Activated T-helper 17 cell treated with anti-CD3 and anti-CD28 coated beads, Interleukin-2, amount 50 U/mL, for 72 hours (primary cell): ENCODE data around the gene RAB8A. TPM values are rescaled to one million over a fixed set of nuclear protein-coding genes. Genes with fewer than 3 reads are reported as not detected.
A peak's percentile ranks its signal among the peaks of the same experiment; 100 is the strongest.
"Not testable (repeated sequence)": the region's sequence is repeated elsewhere in the genome, so short reads cannot be mapped to it uniquely, and the experiment has no call there.

ENCODE experiments used
- ATAC-seq: fragments of 150-1000 bp; cut with Tn5 transposase; replicated peaks from 2 replicates; pipeline ENCODE4 v1.10.0; 2021; ENCODE audit warnings: mild to moderate bottlenecking, moderate library complexity
- H3K27ac Mint-ChIP-seq: one replicate; pipeline ENCODE4 v1.8.0; 2022; ENCODE audit warnings: mixed read lengths
- H3K27me3 Mint-ChIP-seq: one replicate; pipeline ENCODE4 v1.8.0; 2022; ENCODE audit warnings: mixed read lengths
- H3K36me3 Mint-ChIP-seq: one replicate; pipeline ENCODE4 v1.8.0; 2022; ENCODE audit warnings: low read depth, mild to moderate bottlenecking, mixed read lengths
- H3K4me1 Mint-ChIP-seq: one replicate; pipeline ENCODE4 v1.8.0; 2022; ENCODE audit warnings: mixed read lengths
- H3K4me3 Mint-ChIP-seq: one replicate; pipeline ENCODE4 v1.8.0; 2022; ENCODE audit warnings: mild to moderate bottlenecking, mixed read lengths
- H3K9me3 Mint-ChIP-seq: one replicate; pipeline ENCODE4 v1.8.0; 2022; ENCODE audit warnings: mixed read lengths
- total RNA-seq, 2 donors: library from RNA; stranded (reverse); gene quantifications; one replicate each; pipeline ENCODE4 v1.2.3, GENCODE V29; 2022

Gene RAB8A
- total RNA-seq, 2 donors from 2014 or later: 140 to 212 TPM

GRCh38 chr19:16091546-16092475 lies 19.9 kb upstream of the RAB8A start:
- Mint-ChIP-seq H3K9me3 (no peaks in the 10 kb centered on the region), H3K27me3 (no peaks in the 10 kb centered on the region), H3K4me3 (no peak overlapping the region), H3K27ac (peak overlapping the region; percentile 17), H3K36me3 (peaks cover 100% of the 10 kb centered on the region), H3K4me1 (peaks cover 8% of the 10 kb centered on the region)
- ATAC-seq: no peak

- Mint-ChIP-seq H3K27ac (peak overlapping the region; percentile 78), H3K36me3 (peaks cover 100% of the 10 kb centered on the region), H3K27me3 (no peaks in the 10 kb centered on the region), H3K9me3 (no peaks in the 10 kb centered on the region), H3K4me1 (peaks cover 8% of the 10 kb centered on the region), H3K4me3 (peak overlapping the region; percentile 55)
- no peak for ATAC-seq
Measured at GRCh38 chr19:16094360-16095070, 17.2 kb upstream of the RAB8A start.

- H3K36me3 Mint-ChIP-seq: peaks cover 100% of the 10 kb centered on the region
- peak overlapping the region; percentile 55 for H3K4me3 Mint-ChIP-seq
- no peaks in the 10 kb centered on the region for H3K27me3 Mint-ChIP-seq
- ATAC-seq: peak; percentile 85
- H3K27ac Mint-ChIP-seq: peak overlapping the region; percentile 78
- H3K4me1 Mint-ChIP-seq: peaks cover 8% of the 10 kb centered on the region
- no peaks in the 10 kb centered on the region for H3K9me3 Mint-ChIP-seq
Measured at GRCh38 chr19:16095071-16095571, 16.6 kb upstream of the RAB8A start.

- H3K4me3 Mint-ChIP-seq: peak overlapping the region; percentile 27
- ATAC-seq: no peak
- H3K4me1 Mint-ChIP-seq: peaks cover 8% of the 10 kb centered on the region
- H3K9me3 Mint-ChIP-seq: no peaks in the 10 kb centered on the region
- H3K27me3 Mint-ChIP-seq: no peaks in the 10 kb centered on the region
- peak overlapping the region; percentile 58 for H3K27ac Mint-ChIP-seq
- peaks cover 100% of the 10 kb centered on the region for H3K36me3 Mint-ChIP-seq
Measured at GRCh38 chr19:16096280-16096855, 15.3 kb upstream of the RAB8A start.

- Mint-ChIP-seq H3K4me3 (no peak overlapping the region), H3K27me3 (no peaks in the 10 kb centered on the region), H3K36me3 (peaks cover 100% of the 10 kb centered on the region), H3K4me1 (peaks cover 8% of the 10 kb centered on the region), H3K9me3 (no peaks in the 10 kb centered on the region), H3K27ac (peak overlapping the region; percentile 69)
- no peak for ATAC-seq
Measured at GRCh38 chr19:16098416-16098768, 13.3 kb upstream of the RAB8A start.

GRCh38 chr19:16098821-16099220 lies 12.9 kb upstream of the RAB8A start:
- Mint-ChIP-seq H3K27ac (no peak overlapping the region), H3K4me1 (peaks cover 8% of the 10 kb centered on the region), H3K27me3 (no peaks in the 10 kb centered on the region), H3K36me3 (peaks cover 100% of the 10 kb centered on the region), H3K4me3 (no peak overlapping the region), H3K9me3 (no peaks in the 10 kb centered on the region)
- ATAC-seq: no peak

- Mint-ChIP-seq H3K36me3 (peaks cover 99% of the 10 kb centered on the region), H3K27ac (peak overlapping the region; percentile 56)
- H3K4me3 Mint-ChIP-seq, H3K27me3 Mint-ChIP-seq, H3K4me1 Mint-ChIP-seq, H3K9me3 Mint-ChIP-seq, ATAC-seq: not testable (repeated sequence)
Measured at GRCh38 chr19:16099314-16099965, 12.2 kb upstream of the RAB8A start.

- H3K4me1 Mint-ChIP-seq: peaks cover under 1% of the 10 kb centered on the region
- ATAC-seq: no peak
- no peak overlapping the region for H3K27ac Mint-ChIP-seq
- H3K36me3 Mint-ChIP-seq: peaks cover 98% of the 10 kb centered on the region
- no peaks in the 10 kb centered on the region for H3K27me3 Mint-ChIP-seq
- H3K4me3 Mint-ChIP-seq: no peak overlapping the region
- no peaks in the 10 kb centered on the region for H3K9me3 Mint-ChIP-seq
Measured at GRCh38 chr19:16100524-16100923, 11.2 kb upstream of the RAB8A start.

GRCh38 chr19:16104722-16105121 lies 7.0 kb upstream of the RAB8A start:
- Mint-ChIP-seq H3K27ac (no peak overlapping the region), H3K4me3 (no peak overlapping the region), H3K27me3 (no peaks in the 10 kb centered on the region), H3K4me1 (no peaks in the 10 kb centered on the region), H3K9me3 (no peaks in the 10 kb centered on the region), H3K36me3 (peaks cover 56% of the 10 kb centered on the region)
- no peak for ATAC-seq

- H3K4me1 Mint-ChIP-seq: no peaks in the 10 kb centered on the region
- peak overlapping the region; percentile 44 for H3K27ac Mint-ChIP-seq
- peaks cover 44% of the 10 kb centered on the region for H3K36me3 Mint-ChIP-seq
- H3K27me3 Mint-ChIP-seq: no peaks in the 10 kb centered on the region
- no peak overlapping the region for H3K4me3 Mint-ChIP-seq
- ATAC-seq: peak; percentile 62
- H3K9me3 Mint-ChIP-seq: no peaks in the 10 kb centered on the region
Measured at GRCh38 chr19:16106121-16106520, 5.6 kb upstream of the RAB8A start.

GRCh38 chr19:16111909-16112752 lies 442 bp downstream of the RAB8A start:
- peak overlapping the region; percentile 94 for H3K27ac Mint-ChIP-seq
- H3K4me3 Mint-ChIP-seq: peak overlapping the region; percentile 92
- H3K36me3 Mint-ChIP-seq: peaks cover 50% of the 10 kb centered on the region
- H3K4me1 Mint-ChIP-seq: peaks cover 10% of the 10 kb centered on the region
- no peaks in the 10 kb centered on the region for H3K27me3 Mint-ChIP-seq
- H3K9me3 Mint-ChIP-seq: no peaks in the 10 kb centered on the region
- no peak for ATAC-seq

- H3K4me1 Mint-ChIP-seq: peaks cover 17% of the 10 kb centered on the region
- H3K27me3 Mint-ChIP-seq: no peaks in the 10 kb centered on the region
- H3K36me3 Mint-ChIP-seq: peaks cover 57% of the 10 kb centered on the region
- H3K9me3 Mint-ChIP-seq: no peaks in the 10 kb centered on the region
- H3K4me3 Mint-ChIP-seq: peak overlapping the region; percentile 92
- peak overlapping the region; percentile 94 for H3K27ac Mint-ChIP-seq
- ATAC-seq: no peak
Measured at GRCh38 chr19:16112778-16113177, 1.1 kb downstream of the RAB8A start.

- Mint-ChIP-seq H3K4me3 (peak overlapping the region; percentile 92), H3K36me3 (peaks cover 66% of the 10 kb centered on the region)
Measured at GRCh38 chr19:16113727-16114126, 2.0 kb downstream of the RAB8A start.

More at GRCh38 chr19:16113727-16114126, 2.0 kb downstream of the RAB8A start:
- Mint-ChIP-seq H3K9me3 (no peaks in the 10 kb centered on the region), H3K27ac (peak overlapping the region; percentile 70), H3K4me1 (peaks cover 26% of the 10 kb centered on the region), H3K27me3 (no peaks in the 10 kb centered on the region)
- ATAC-seq: no peak
